Activated T-cell treated with anti-CD3 and anti-CD28 coated beads for 48 hours (primary cell): ENCODE data around the gene GPR107.
A peak's percentile ranks its signal among the peaks of the same experiment; 100 is the strongest.

ENCODE experiments used
- DNase-seq: peaks from one replicate; pipeline ENCODE4 v3.0.0-alpha.2; 2020; ENCODE audit warnings: low read depth

GPR107 gene

GRCh38 chr9:130159915-130160670, 106.4 kb downstream of the GPR107 start:
- no peak for DNase-seq

DNA sequence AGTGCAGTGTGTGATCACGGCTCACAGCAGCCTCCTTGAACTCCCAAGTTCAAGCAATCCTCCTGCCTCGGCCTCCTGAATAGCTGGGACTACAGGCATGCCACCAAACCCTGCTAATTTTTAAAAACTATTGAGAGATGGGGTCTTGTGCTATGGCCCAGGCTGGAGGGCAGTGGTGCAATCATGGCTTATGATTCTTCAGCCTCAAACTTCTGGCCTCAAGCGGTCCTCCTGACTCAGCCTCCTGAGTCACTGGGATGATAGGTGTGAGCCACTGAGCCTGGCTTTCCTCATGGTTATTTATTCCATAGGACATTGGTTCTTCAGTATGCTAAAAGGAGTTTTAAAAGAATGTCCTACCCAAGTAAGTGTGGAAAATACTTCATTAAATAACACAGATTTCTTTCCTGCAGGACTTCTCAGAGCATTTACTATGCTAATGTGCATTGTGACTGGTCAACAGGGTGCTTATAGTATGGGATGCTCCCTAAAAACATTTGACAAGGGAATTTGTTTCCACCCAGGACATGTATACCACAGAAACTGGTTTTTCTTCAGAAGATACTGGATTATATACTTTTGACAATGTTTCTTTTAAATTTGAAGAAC, 107.3 kb downstream of the GPR107 start:
- no peak for DNase-seq

GRCh38 chr9:130165579-130165978, 111.9 kb downstream of the GPR107 start:
- DNase-seq: no peak

DNA sequence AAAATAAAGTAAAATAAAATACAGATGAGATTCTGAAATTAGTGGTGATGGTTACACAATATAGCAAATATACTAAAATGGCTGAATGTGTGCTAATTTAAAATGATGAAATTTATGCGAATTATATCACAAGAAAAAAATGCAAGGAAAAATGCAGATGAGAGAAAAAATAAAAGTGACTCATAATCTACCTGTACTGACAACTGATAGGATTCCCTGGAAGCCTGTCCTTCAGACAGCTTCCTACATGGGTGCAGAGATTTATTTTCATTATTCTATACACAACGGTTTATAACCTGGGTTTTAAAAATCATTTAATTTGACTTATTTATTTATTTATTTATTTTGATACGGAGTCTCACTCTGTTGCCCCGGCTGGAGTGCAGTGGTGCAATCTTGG, 112.7 kb downstream of the GPR107 start:
- DNase-seq: no peak

- DNase-seq: no peak
Observed at GRCh38 chr9:130167927-130168326, 114.2 kb downstream of the GPR107 start.

- no peak for DNase-seq
Observed at GRCh38 chr9:130171226-130172148, 117.8 kb downstream of the GPR107 start.

- peak; percentile 52 for DNase-seq
Observed at GRCh38 chr9:130172161-130172857, 118.6 kb downstream of the GPR107 start, which contains the start of gene NCS1. NCS1 (plus strand) TSS chr9:130172404; CDS start chr9:130172664, 260 bp downstream.

DNA sequence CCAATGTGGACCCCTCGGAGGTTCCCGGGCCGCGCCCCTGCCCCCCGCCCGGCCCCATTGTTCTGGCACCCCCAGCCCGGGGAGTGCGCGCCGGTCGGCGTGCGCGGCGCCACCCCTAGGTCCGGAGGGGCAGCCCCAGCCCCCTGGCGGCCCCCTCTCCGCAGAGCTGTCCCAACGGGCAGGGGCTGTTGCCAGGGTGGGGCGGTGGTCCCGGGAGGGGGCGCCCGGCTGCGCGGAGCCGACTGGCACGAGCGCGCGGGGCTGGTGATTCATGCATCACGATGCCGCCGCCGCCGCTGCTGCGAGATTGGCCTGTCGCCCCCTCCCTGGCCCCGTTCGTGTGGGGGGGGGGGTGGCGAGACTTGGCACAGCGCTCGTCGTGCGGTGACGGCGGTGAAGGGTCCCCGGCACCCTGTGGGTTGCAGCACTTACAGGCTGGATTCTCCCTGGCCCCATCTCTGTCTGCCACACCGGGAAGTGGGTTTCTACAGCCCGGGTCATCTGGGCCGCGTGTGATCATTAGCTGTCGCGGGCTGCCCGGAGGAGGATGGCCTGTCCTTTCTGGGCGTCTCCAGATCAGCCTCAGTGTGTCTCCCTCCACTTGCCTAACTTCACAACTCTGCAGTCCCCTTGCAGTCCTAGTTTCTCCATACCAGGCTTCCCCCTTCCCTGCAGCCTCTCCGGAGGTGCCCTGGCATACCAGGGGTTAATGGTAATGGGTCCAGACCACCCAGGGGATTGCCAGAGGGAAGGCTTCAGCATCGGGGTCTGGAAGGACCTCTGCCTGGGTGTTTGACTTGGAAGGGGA, 119.4 kb downstream of the GPR107 start:
- DNase-seq: peak; percentile 25

DNA sequence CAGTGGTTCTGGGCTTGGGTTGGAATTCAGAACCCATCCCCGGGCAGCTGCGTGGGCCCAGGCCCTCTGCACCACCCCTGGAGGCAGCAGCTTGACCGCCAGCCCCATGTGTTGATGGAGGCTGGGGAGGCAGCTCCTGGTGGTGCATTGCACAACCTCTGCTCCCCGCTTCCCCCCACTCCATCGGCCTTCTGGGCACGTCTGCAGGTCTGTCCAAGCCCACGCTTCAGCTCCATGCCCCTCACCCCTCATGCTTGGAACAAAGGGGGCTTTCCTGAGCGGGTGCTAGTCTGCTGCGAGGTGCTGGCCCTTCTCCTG, 119.9 kb downstream of the GPR107 start:
- DNase-seq: no peak

GRCh38 chr9:130174025-130174424, 120.3 kb downstream of the GPR107 start:
- DNase-seq: no peak

GRCh38 chr9:130174920-130175321, 121.2 kb downstream of the GPR107 start:
- no peak for DNase-seq

- no peak for DNase-seq
Observed at GRCh38 chr9:130175355-130175754, 121.6 kb downstream of the GPR107 start.

- no peak for DNase-seq
Observed at GRCh38 chr9:130176760-130177159, 123.1 kb downstream of the GPR107 start.

- no peak for DNase-seq
Observed at GRCh38 chr9:130177898-130178805, 124.4 kb downstream of the GPR107 start.

GRCh38 chr9:130179331-130179907, 125.7 kb downstream of the GPR107 start:
- no peak for DNase-seq

- no peak for DNase-seq
Observed at GRCh38 chr9:130180516-130180915, 126.8 kb downstream of the GPR107 start.

DNA sequence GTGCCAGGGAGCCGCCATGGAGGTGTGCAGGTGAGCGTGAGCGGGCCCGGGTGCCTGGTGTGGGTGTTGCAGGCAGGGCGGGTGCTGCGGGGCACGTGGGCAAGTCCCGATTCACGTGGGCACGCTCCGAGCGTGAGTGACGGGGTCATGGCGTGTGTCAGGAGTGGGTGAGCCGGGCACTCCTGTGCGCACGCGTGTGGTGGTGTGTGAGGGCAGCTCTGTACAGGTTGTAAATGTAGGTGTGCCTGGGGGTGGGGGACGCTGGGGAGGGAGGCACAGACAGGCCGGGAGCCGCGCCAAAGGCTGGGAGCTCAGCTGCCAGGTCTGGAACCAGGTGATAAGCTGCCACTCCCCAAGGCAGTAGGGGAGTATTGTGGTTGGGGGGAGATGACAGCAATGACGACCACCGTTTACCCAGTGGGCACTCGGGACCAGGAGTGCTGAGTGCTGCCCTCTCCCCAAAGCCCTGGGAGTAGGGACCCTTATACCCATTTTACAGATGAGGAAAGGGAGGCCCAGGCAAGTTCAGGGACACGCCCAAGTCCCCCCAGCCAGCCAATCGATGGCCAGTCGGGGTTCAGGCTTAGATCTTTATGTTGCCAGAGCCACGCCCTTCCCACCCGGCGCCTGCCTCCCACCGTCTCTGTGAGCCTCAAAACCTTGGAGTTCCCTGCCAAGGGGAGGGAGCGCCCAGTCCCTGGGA, 128.1 kb downstream of the GPR107 start:
- DNase-seq: no peak

DNA sequence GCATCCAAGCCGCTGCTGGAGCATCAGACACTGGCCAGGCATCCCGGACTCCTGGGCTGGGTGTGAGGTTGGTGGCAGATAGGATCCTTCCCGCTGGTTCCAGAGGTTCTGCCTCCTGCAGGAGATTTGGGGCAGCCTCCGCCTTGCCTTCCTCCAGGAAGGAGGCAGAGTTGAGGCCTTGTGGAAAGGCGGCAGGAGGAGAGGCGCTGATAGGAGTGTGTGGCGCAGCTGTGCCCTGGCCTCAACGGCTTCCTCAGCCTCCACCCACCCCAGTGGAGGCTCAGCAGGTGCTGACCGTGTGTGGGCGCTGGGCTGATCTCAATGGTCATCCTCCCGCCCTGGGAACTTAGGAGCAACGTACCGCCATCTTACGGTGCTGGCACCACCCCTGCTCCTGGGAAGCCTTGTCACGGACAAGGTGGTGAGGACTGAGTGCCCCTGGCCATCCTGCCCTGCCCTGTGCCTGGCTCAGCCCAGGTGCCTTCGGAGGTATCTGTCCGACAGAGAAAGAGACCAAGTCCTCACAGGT, 128.7 kb downstream of the GPR107 start:
- DNase-seq: no peak
